ENCODE results near the gene GCNT3. TPM values are rescaled to one million over a fixed set of nuclear protein-coding genes. Genes with fewer than 3 reads are reported as not detected.

Gene GCNT3
- total and polyA plus RNA-seq, 2 experiments from 2014 or later, result 0.23 TPM; not detected in 1

DNA sequence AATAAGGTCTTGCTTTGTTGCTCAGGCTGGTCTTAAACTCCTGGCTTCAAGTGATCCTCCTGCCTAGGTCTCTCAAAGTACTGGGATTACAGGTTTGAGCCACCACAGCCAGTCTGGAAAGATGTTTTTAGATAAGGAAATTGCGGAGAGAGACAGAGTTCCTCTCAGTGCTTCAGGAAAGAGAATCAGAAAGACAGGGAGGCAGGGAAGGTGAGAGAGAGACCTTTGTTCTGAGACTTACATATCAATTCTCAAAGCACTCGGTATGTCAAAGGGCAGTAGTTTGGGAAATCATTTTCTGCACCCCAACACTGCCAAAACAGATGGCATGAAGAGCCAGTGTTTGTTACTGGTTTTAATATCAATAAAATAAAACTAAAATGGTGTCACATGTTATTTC lies 13.1 kb upstream of the GCNT3 start:
- no peak for DNase-seq (ENCODE audit: low read depth in 1 of 2, low spot score in 1 of 2)
- H3K36me3 ChIP-seq, result no peaks in the 10 kb centered on the region
- no peaks in the 10 kb centered on the region for H3K4me1 ChIP-seq (ENCODE audit: low read depth)
- TF ChIP-seq, protein P1, sequence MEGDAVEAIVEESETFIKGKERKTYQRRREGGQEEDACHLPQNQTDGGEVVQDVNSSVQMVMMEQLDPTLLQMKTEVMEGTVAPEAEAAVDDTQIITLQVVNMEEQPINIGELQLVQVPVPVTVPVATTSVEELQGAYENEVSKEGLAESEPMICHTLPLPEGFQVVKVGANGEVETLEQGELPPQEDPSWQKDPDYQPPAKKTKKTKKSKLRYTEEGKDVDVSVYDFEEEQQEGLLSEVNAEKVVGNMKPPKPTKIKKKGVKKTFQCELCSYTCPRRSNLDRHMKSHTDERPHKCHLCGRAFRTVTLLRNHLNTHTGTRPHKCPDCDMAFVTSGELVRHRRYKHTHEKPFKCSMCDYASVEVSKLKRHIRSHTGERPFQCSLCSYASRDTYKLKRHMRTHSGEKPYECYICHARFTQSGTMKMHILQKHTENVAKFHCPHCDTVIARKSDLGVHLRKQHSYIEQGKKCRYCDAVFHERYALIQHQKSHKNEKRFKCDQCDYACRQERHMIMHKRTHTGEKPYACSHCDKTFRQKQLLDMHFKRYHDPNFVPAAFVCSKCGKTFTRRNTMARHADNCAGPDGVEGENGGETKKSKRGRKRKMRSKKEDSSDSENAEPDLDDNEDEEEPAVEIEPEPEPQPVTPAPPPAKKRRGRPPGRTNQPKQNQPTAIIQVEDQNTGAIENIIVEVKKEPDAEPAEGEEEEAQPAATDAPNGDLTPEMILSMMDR (IDR thresholded peaks at IDR 0.05; ENCODE audit: low read depth, low read length), result no peak
- H3K4me3 ChIP-seq, result no peak overlapping the region
- H3K9me3 ChIP-seq (ENCODE audit: low read depth), result no peaks in the 10 kb centered on the region
- H3K27me3 ChIP-seq, result no peaks in the 10 kb centered on the region
- H3K27ac ChIP-seq, result no peak overlapping the region

DNA sequence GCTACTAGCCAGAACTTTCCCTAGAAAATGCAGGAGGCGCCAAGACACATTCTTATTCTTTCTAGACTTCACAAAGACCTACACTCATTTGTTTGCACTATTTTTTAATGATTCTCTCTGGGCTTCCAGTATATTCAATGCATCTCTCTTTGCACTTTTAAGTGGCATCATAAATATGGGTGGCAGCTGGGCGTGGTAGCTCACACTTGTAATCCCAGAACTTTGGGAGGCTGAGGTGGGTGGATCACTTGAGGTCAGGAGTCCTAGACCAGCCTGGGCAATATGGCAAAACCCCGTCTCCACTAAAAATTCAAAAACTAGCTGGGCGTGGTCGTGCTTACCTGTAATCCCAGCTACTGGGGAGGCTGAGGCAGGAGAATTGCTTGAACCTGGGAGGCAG lies 5.6 kb upstream of the GCNT3 start:
- TF ChIP-seq, protein P1 (IDR thresholded peaks at IDR 0.05; ENCODE audit: low read depth, low read length), result no peak
- no peaks in the 10 kb centered on the region for H3K9me3 ChIP-seq (ENCODE audit: low read depth)
- H3K36me3 ChIP-seq, result no peaks in the 10 kb centered on the region

DNA sequence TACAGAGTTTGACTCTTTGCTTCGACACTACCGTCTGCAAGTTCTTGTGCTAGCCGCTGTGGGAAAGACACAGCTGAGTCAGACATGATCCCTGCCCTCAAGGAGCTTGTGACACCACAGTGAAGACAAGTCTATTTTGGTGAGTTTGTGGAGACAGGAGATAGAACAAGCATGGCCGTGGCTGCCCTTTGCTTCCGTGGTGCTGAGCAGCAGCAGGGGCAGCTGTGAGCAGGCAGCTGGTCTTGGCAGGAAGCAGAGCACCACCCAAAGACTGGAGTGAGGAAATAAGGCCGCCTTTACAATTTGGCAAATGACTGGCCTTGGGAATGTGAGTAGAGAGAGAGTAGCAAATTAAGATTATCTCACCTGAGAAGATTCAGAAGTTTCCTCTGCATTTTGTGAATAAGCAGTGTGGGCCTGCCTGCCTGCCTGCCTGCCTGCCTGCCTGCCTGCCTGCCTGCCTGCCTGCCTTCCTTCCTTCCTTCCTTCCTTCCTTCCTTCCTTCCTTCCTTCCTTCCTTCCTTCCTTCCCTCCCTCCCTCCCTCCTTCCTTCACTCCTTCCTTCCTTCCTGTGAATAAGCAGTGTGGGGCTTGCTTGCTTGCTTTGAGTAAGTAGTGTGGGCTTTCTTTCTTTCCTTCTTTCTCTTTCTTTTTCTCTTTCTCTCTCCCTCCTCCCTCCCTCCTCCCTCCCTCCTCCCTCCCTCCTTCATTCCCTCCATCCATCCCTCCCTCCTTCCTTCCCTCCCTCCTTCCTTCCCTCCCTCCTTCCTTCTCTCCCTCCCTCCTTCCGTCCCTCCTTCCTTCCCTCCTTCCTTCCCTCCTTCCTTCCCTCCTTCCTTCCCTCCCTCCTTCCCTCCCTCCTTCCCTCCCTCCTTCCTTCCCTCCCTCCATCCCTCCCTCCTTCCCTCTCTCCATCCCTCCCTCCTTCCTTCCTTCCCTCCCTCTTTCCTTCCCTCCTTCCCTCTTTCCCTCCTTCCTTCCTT lies 1.6 kb upstream of the GCNT3 start:
- DNase-seq (ENCODE audit: low read depth in 1 of 2, low spot score in 1 of 2), result peak in 1 of 2 donors; percentile 16
- TF ChIP-seq, protein P1 (IDR thresholded peaks at IDR 0.05; ENCODE audit: low read depth, low read length), result no peak
- H3K4me1 ChIP-seq (ENCODE audit: low read depth), result no peaks in the 10 kb centered on the region
- H3K27me3 ChIP-seq, result no peaks in the 10 kb centered on the region
- no peaks in the 10 kb centered on the region for H3K9me3 ChIP-seq (ENCODE audit: low read depth)
- H3K27ac ChIP-seq, result no peak overlapping the region
- no peak overlapping the region for H3K4me3 ChIP-seq
- no peaks in the 10 kb centered on the region for H3K36me3 ChIP-seq

More for the DNA sequence above, 5.6 kb upstream of the GCNT3 start:
- no peak overlapping the region for H3K4me3 ChIP-seq
- no peaks in the 10 kb centered on the region for H3K4me1 ChIP-seq (ENCODE audit: low read depth)
- H3K27ac ChIP-seq, result no peak overlapping the region
- no peaks in the 10 kb centered on the region for H3K27me3 ChIP-seq
- no peak for DNase-seq (ENCODE audit: low read depth in 1 of 2, low spot score in 1 of 2)

DNA sequence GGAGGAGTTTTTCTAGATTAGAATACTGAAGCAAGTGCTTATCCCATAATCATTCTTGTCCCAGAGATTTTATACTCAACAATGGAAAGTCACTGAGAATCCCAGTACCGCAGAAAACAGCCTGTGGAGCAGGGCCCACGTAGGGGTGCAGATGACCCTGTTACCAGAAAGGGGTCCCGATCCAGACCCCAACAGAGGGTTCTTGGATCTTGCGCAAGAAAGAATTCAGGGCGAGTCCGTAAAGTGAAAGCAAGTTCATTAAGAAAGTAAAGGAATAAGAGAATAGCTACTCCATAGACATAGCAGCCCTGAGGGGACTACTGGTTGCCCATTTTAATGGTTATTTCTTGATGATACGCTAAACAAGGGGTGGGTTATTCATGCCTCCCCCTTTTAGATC lies 2.6 kb downstream of the GCNT3 start:
- Histone ChIP-seq H3K4me1 (ENCODE audit: low read depth) (no peaks in the 10 kb centered on the region), H3K4me3 (no peak overlapping the region), H3K27me3 (peaks cover 17% of the 10 kb centered on the region), H3K36me3 (no peaks in the 10 kb centered on the region), H3K9me3 (ENCODE audit: low read depth) (no peaks in the 10 kb centered on the region), H3K27ac (no peak overlapping the region)
- TF ChIP-seq, protein P1 (IDR thresholded peaks at IDR 0.05; ENCODE audit: low read depth, low read length), result no peak
- DNase-seq (ENCODE audit: low read depth in 1 of 2, low spot score in 1 of 2), result no peak

DNA sequence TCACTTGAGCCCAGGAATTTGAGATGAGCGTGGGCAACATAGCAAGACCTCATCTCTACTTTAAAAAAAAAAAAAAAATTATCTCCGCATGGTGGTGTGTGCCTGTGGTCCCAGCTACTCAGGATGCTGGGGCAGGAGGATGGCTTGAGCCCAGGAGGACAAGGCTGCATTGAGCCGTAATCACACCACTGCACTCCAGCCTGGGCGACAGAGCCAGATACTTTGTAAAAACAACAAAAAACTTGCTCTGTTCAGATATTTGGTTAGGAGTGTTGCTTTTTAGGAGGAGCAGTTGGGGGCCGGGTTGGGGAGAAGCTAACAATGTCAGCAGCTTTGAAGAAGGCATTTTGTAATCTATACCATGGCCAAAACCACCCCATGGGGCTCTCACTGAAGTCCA lies 4.1 kb downstream of the GCNT3 start:
- no peak for DNase-seq (ENCODE audit: low read depth in 1 of 2, low spot score in 1 of 2)
- no peaks in the 10 kb centered on the region for H3K4me1 ChIP-seq (ENCODE audit: low read depth)
- no peaks in the 10 kb centered on the region for H3K9me3 ChIP-seq (ENCODE audit: low read depth)
- TF ChIP-seq, protein P1 (IDR thresholded peaks at IDR 0.05; ENCODE audit: low read depth, low read length), result no peak
- H3K27me3 ChIP-seq, result peaks cover 19% of the 10 kb centered on the region
- H3K27ac ChIP-seq, result no peak overlapping the region
- no peak overlapping the region for H3K4me3 ChIP-seq
- no peaks in the 10 kb centered on the region for H3K36me3 ChIP-seq

All from cardiac muscle cell (in vitro differentiated cells and primary cell).